A673 (cell line): ENCODE data around the gene RASL11A. TPM values are rescaled to one million over a fixed set of nuclear protein-coding genes. Genes with fewer than 3 reads are reported as not detected.

Source experiments
- BruUV-seq: library from RNA; stranded (reverse); fragments of 400-500 nt; replicated peaks from 2 replicates; lab custom pipeline; 2021; lab: Mats Ljungman, UMichigan
- CTCF ChIA-PET: fragments of 300-600 bp; sonication (Branson Sonifier 250); formaldehyde crosslinking; loops from one replicate; lab custom pipeline; 2022; ENCODE audit warnings: antibody characterized with exemption; lab: Charles Lee
- POLR2A ChIA-PET: fragments of 300-600 bp; sonication (Branson Sonifier 250); formaldehyde crosslinking; loops from one replicate; lab custom pipeline; 2022; ENCODE audit warnings: antibody characterized with exemption; ENCODE audit not compliant: low non-redundant PET; lab: Charles Lee
- DNase-seq: peaks from one replicate; pipeline ENCODE4 v3.0.0-alpha.2; 2015; ENCODE audit warnings: low spot score
- H3K27ac ChIP-seq: fragments of 200-600 bp; sonication (generic); 2 replicates; pipeline ENCODE4 v1.5.1; 2016; ENCODE audit warnings: mixed run types, low read depth, mild to moderate bottlenecking, mixed read lengths, antibody characterized with exemption, low read length; ENCODE audit not compliant: poor library complexity, severe bottlenecking
- H3K27me3 ChIP-seq: fragments of 200-600 bp; sonication (generic); replicated peaks from 2 replicates; pipeline ENCODE4 v1.6.1; 2017; ENCODE audit warnings: mixed run types, low read depth, mild to moderate bottlenecking, mixed read lengths, antibody characterized with exemption, low read length; ENCODE audit not compliant: insufficient read depth, poor library complexity
- H3K36me3 ChIP-seq: fragments of 200-600 bp; sonication (generic); 2 replicates; pipeline ENCODE4 v1.6.1; 2016; ENCODE audit warnings: mixed run types, mild to moderate bottlenecking, mixed read lengths, antibody characterized with exemption, low read length; ENCODE audit not compliant: insufficient read depth, poor library complexity, severe bottlenecking
- H3K4me1 ChIP-seq: fragments of 200-600 bp; sonication (generic); 2 replicates; pipeline ENCODE4 v1.6.1; 2017; ENCODE audit warnings: mixed run types, mild to moderate bottlenecking, mixed read lengths, antibody characterized with exemption, low read length; ENCODE audit not compliant: insufficient read depth, poor library complexity, severe bottlenecking
- H3K4me3 ChIP-seq: fragments of 200-600 bp; sonication (generic); 2 replicates; pipeline ENCODE4 v1.5.1; 2016; ENCODE audit warnings: low read depth, mixed run types, mild to moderate bottlenecking, mixed read lengths, low read length; ENCODE audit not compliant: poor library complexity, severe bottlenecking
- H3K9me3 ChIP-seq: fragments of 200-600 bp; sonication (generic); 2 replicates; pipeline ENCODE4 v1.6.1; 2016; ENCODE audit warnings: mixed run types, low read depth, mild to moderate bottlenecking, mixed read lengths, antibody characterized with exemption, low read length; ENCODE audit not compliant: poor library complexity, severe bottlenecking
- EZH2 ChIP-seq: fragments of 200-600 bp; sonication (generic); IDR thresholded peaks from 2 replicates; pipeline ENCODE4 v1.6.1; 2017; ENCODE audit warnings: borderline replicate concordance, low read depth, mild to moderate bottlenecking, mixed read lengths, antibody characterized with exemption, low read length; ENCODE audit not compliant: poor library complexity, severe bottlenecking
- intact Hi-C: fragments of 100-400 bp; cut with micrococcal nuclease; formaldehyde crosslinking; loops from one replicate; pipeline ENCODE4 v1.10.0; 2022; ENCODE audit not compliant: unreplicated experiment
- total RNA-seq: library from RNA; stranded (reverse); gene quantifications from 2 replicates; pipeline ENCODE4 v1.2.3, GENCODE V29; 2021
- TF ChIP-seq, protein P1 (sequence below): fragments of 300-800, 200-600 bp; sonication (generic); conservative IDR thresholded peaks from 2 replicates; pipeline ENCODE4 v1.5.1; 2017; ENCODE audit warnings: low read depth, mild to moderate bottlenecking, antibody characterized with exemption, low read length, moderate library complexity, mixed read lengths

RASL11A gene
- total RNA-seq, 1 experiment from 2014 or later = 1.1 TPM

GRCh38 chr13:27273658-27274425, 3.2 kb downstream of the RASL11A start:
- Histone ChIP-seq H3K27ac (no peak overlapping the region), H3K9me3 (no peaks in the 10 kb centered on the region), H3K27me3 (no peaks in the 10 kb centered on the region), H3K36me3 (no peaks in the 10 kb centered on the region), H3K4me1 (no peaks in the 10 kb centered on the region), H3K4me3 (no peak overlapping the region)
- no TSS peak for BruUV-seq
- ChIA-PET POLR2A (no interaction called here), CTCF (no interaction called here)
- intact Hi-C loops = no loop called here
- no peak for DNase-seq
- TF ChIP-seq, protein P1, sequence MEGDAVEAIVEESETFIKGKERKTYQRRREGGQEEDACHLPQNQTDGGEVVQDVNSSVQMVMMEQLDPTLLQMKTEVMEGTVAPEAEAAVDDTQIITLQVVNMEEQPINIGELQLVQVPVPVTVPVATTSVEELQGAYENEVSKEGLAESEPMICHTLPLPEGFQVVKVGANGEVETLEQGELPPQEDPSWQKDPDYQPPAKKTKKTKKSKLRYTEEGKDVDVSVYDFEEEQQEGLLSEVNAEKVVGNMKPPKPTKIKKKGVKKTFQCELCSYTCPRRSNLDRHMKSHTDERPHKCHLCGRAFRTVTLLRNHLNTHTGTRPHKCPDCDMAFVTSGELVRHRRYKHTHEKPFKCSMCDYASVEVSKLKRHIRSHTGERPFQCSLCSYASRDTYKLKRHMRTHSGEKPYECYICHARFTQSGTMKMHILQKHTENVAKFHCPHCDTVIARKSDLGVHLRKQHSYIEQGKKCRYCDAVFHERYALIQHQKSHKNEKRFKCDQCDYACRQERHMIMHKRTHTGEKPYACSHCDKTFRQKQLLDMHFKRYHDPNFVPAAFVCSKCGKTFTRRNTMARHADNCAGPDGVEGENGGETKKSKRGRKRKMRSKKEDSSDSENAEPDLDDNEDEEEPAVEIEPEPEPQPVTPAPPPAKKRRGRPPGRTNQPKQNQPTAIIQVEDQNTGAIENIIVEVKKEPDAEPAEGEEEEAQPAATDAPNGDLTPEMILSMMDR = no peak
- no peak for TF ChIP-seq EZH2

DNA sequence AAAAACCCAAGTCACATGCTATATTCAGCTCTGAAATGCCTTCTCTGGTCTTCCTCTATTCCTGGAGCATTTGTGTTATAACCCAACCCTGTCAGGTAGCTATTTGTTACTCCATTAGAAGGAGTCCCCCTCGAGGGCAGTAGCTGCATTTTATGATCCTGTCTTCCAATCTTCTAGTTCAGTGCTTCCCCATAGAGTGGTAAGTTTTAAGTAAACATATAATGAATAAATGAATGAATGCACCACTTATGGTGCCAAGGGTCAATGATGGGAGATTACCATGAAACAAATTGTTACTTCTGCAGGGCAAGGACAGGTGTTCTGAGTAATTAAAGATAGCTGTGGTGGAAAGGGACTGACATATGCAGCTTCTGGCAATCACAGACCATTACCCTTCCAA, 4.0 kb downstream of the RASL11A start:
- intact Hi-C loops = no loop called here
- ChIA-PET POLR2A (no interaction called here), CTCF (interaction anchor here (0.5 to 0.6 kb wide), 2 partner anchors 13 to 119 kb away, joined by 5 to 6 read pairs; no protein-coding TSS in a partner anchor)
- no peaks in the 10 kb centered on the region for H3K9me3 ChIP-seq
- TF ChIP-seq, protein P1 = no peak
- no peak for TF ChIP-seq EZH2
- no TSS peak for BruUV-seq
- H3K4me3 ChIP-seq = no peak overlapping the region
- no peaks in the 10 kb centered on the region for H3K27me3 ChIP-seq
- H3K27ac ChIP-seq = no peak overlapping the region
- H3K4me1 ChIP-seq = no peaks in the 10 kb centered on the region
- no peaks in the 10 kb centered on the region for H3K36me3 ChIP-seq
- DNase-seq = no peak

- intact Hi-C loops = no loop called here
- ChIA-PET CTCF (no interaction called here), POLR2A (no interaction called here)
- no peak for DNase-seq
- Histone ChIP-seq H3K27ac (no peak overlapping the region), H3K4me3 (no peak overlapping the region), H3K36me3 (no peaks in the 10 kb centered on the region), H3K9me3 (no peaks in the 10 kb centered on the region), H3K27me3 (no peaks in the 10 kb centered on the region), H3K4me1 (no peaks in the 10 kb centered on the region)
- TF ChIP-seq EZH2 = no peak
- TF ChIP-seq, protein P1 = no peak
- BruUV-seq = no TSS peak
Measured at GRCh38 chr13:27276188-27276587, 5.6 kb downstream of the RASL11A start.
